Peyer's patch (tissue), 4 donors: ENCODE results near the gene GLB1L.

ENCODE experiments used
- POLR2A ChIP-seq, 2 donors: fragments of 450-650 bp; IDR thresholded peaks; one replicate each; pipeline ENCODE4 v1.5.1; 2017; ENCODE audit warnings: antibody characterized with exemption in 2 of 2, mild to moderate bottlenecking in 2 of 2, moderate library complexity in 2 of 2
- TF ChIP-seq, protein P1 (sequence below), 6 experiments: fragments of 450-650 bp in 4 of 6; fragments of 200-600 bp in 2 of 6; sonication (generic) in 1 of 6; IDR thresholded peaks; one replicate each; pipeline ENCODE4 v1.5.1; 2017 to 2019; ENCODE audit warnings: antibody characterized with exemption in 6 of 6, mild to moderate bottlenecking in 3 of 6, moderate library complexity in 1 of 6

DNA sequence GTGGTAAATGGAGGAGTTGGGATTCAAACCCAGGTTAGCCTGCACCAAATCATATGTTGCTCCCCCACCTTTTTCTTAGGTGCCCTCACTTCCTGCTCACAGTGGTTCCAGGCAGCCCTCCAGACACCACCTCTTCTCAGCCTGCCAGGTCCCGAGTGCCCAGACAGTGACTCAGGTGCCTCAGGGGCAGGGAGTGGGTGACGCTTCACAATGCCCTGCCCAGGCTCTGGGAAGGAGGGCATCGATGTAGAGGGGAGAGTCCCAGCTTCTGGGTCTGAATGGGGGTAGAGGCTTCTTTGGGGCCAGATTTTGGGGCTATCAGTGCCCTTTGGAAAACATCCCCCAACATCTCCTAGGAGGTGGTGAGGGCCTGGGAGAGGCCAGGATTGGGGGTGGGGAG lies 28.7 kb upstream of the GLB1L start:
- TF ChIP-seq, protein P1, sequence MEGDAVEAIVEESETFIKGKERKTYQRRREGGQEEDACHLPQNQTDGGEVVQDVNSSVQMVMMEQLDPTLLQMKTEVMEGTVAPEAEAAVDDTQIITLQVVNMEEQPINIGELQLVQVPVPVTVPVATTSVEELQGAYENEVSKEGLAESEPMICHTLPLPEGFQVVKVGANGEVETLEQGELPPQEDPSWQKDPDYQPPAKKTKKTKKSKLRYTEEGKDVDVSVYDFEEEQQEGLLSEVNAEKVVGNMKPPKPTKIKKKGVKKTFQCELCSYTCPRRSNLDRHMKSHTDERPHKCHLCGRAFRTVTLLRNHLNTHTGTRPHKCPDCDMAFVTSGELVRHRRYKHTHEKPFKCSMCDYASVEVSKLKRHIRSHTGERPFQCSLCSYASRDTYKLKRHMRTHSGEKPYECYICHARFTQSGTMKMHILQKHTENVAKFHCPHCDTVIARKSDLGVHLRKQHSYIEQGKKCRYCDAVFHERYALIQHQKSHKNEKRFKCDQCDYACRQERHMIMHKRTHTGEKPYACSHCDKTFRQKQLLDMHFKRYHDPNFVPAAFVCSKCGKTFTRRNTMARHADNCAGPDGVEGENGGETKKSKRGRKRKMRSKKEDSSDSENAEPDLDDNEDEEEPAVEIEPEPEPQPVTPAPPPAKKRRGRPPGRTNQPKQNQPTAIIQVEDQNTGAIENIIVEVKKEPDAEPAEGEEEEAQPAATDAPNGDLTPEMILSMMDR (IDR thresholded peaks at IDR 0.05) = no peak
- TF ChIP-seq POLR2A (IDR thresholded peaks at IDR 0.05) = no peak
